HCT116 (cell line): ENCODE results near the gene SCGB1A1. TPM values are rescaled to one million over a fixed set of nuclear protein-coding genes. Genes with fewer than 3 reads are reported as not detected.
"Not testable (repeated sequence)": the region's sequence is repeated elsewhere in the genome, so short reads cannot be mapped to it uniquely, and the experiment has no call there.

Source experiments
- ATAC-seq: fragments of 200-7000 bp; cut with Tn5 transposase; 2 replicates; pipeline ENCODE4 v1.9.1; 2020; ENCODE audit warnings: mild to moderate bottlenecking, moderate library complexity
- BruUV-seq: library from RNA; stranded (reverse); fragments of 400-500 nt; replicated peaks from 2 replicates; lab custom pipeline; 2021; lab: Mats Ljungman, UMichigan
- CTCF ChIA-PET: fragments of 300-600 bp; sonication (Branson Sonifier 250); formaldehyde crosslinking; loops from one replicate; lab custom pipeline; 2021; ENCODE audit warnings: antibody characterized with exemption; lab: Charles Lee
- POLR2A ChIA-PET: fragments of 300-600, 350-600 bp; sonication (Branson Sonifier 250); formaldehyde crosslinking; loops from one replicate; lab custom pipeline; 2021; ENCODE audit warnings: antibody characterized with exemption; lab: Charles Lee
- RAD21 ChIA-PET, 2 experiments: fragments of 300-600 bp; sonication (Branson Sonifier 250); formaldehyde crosslinking; loops; one replicate each; lab custom pipeline; 2023; ENCODE audit warnings: low total read pairs in 2 of 2; ENCODE audit not compliant: uncharacterized antibody in 2 of 2, unreplicated experiment in 2 of 2, low non-redundant PET in 1 of 2; lab: Charles Lee
- DNase-seq: peaks from one replicate; pipeline ENCODE4 v3.0.0-alpha.2; 2010; ENCODE audit warnings: low read depth, low spot score
- H2AFZ ChIP-seq: fragments of 200-600 bp; shearing (Covaris generic), sonication (generic); 2 replicates; pipeline ENCODE4 v1.6.1; 2017; ENCODE audit warnings: low read depth, mixed run types, mixed read lengths, antibody characterized with exemption, low read length; ENCODE audit not compliant: poor library complexity, severe bottlenecking
- H3K27ac ChIP-seq: 2 replicates; pipeline ENCODE4 v1.5.1; 2012; ENCODE audit warnings: low read depth, low read length
- H3K27me3 ChIP-seq: fragments of 200-600 bp; sonication (generic); 2 replicates; pipeline ENCODE4 v1.6.1; 2016; ENCODE audit warnings: mixed run types, low read length, mixed read lengths; ENCODE audit not compliant: insufficient read depth
- H3K36me3 ChIP-seq, 2 experiments: fragments of 200-500 bp in 1 of 2; fragments of 200-600 bp in 1 of 2; sonication (Bioruptor generic) in 1 of 2; sonication (generic) in 1 of 2; 2 replicates each; pipeline versions ENCODE4 v1.5.1 to v1.6.1; 2014 to 2016; ENCODE audit warnings: low read length in 2 of 2, inconsistent platforms in 1 of 2, mixed read lengths in 1 of 2, mixed run types in 1 of 2; ENCODE audit not compliant: insufficient read depth in 2 of 2, control insufficient read depth in 1 of 2
- H3K4me1 ChIP-seq, 2 experiments: fragments of 200-600 bp in 1 of 2; sonication (generic) in 1 of 2; 2 replicates each; pipeline versions ENCODE4 v1.5.1 to v1.6.1; 2012 to 2017; ENCODE audit warnings: low read length in 2 of 2, inconsistent platforms in 1 of 2, mild to moderate bottlenecking in 1 of 2, mixed read lengths in 1 of 2, mixed run types in 1 of 2, moderate library complexity in 1 of 2; ENCODE audit not compliant: insufficient read depth in 2 of 2, control insufficient read depth in 1 of 2
- H3K4me2 ChIP-seq: fragments of 200-600 bp; sonication (generic); 2 replicates; pipeline ENCODE4 v1.6.1; 2017; ENCODE audit warnings: mixed run types, low read length, mixed read lengths
- H3K4me3 ChIP-seq, 2 experiments: fragments of 200-600 bp in 1 of 2; sonication (generic) in 1 of 2; replicated peaks in 1 of 2; 2 replicates each; pipeline ENCODE4 v1.5.1; 2011 to 2016; ENCODE audit warnings: low read length in 2 of 2, control low read depth in 1 of 2, low read depth in 1 of 2, mild to moderate bottlenecking in 1 of 2, mixed read lengths in 1 of 2, mixed run types in 1 of 2
- H3K79me2 ChIP-seq: fragments of 200-600 bp; sonication (generic); 2 replicates; pipeline ENCODE4 v1.6.1; 2017; ENCODE audit warnings: mild to moderate bottlenecking, mixed run types, low read length, moderate library complexity, mixed read lengths; ENCODE audit not compliant: insufficient read depth
- H3K9ac ChIP-seq: fragments of 200-600 bp; sonication (generic); 2 replicates; pipeline ENCODE4 v1.6.1; 2016; ENCODE audit warnings: low read length, mixed read lengths
- H3K9me2 ChIP-seq: fragments of 200-600 bp; sonication (generic), shearing (Covaris generic); 2 replicates; pipeline ENCODE4 v1.6.1; 2017; ENCODE audit warnings: mixed run types, mild to moderate bottlenecking, moderate library complexity; ENCODE audit not compliant: insufficient read depth
- H3K9me3 ChIP-seq, 2 experiments: fragments of 200-500 bp in 1 of 2; fragments of 200-600 bp in 1 of 2; sonication (Bioruptor generic) in 1 of 2; sonication (generic) in 1 of 2; 2 replicates each; pipeline ENCODE4 v1.6.1; 2014 to 2017; ENCODE audit warnings: low read length in 2 of 2, mixed read lengths in 2 of 2, inconsistent platforms in 1 of 2, low read depth in 1 of 2, mild to moderate bottlenecking in 1 of 2, mixed run types in 1 of 2, moderate library complexity in 1 of 2; ENCODE audit not compliant: control insufficient read depth in 1 of 2, insufficient read depth in 1 of 2
- H4K20me1 ChIP-seq: fragments of 200-600 bp; sonication (generic), shearing (Covaris generic); 2 replicates; pipeline ENCODE4 v1.6.1; 2017; ENCODE audit warnings: mixed run types, mild to moderate bottlenecking, moderate library complexity; ENCODE audit not compliant: insufficient read depth
- CTCF ChIP-seq, 3 experiments: fragments of 200-600 bp in 1 of 3; sonication (generic) in 1 of 3; IDR thresholded peaks in 2 of 3; conservative IDR thresholded peaks in 1 of 3; 2 replicates each; pipeline ENCODE4 v1.5.1; 2012 to 2017; ENCODE audit warnings: low read depth in 2 of 3, low read length in 2 of 3, antibody characterized with exemption in 1 of 3, borderline replicate concordance in 1 of 3, control low read depth in 1 of 3, mild to moderate bottlenecking in 1 of 3, mixed read lengths in 1 of 3, mixed run types in 1 of 3, moderate library complexity in 1 of 3; ENCODE audit not compliant: insufficient read depth in 1 of 3
- RAD21 ChIP-seq: IDR thresholded peaks from 2 replicates; pipeline ENCODE4 v1.6.1; 2012; ENCODE audit warnings: low read depth, mild to moderate bottlenecking
- ZBTB33 ChIP-seq: IDR thresholded peaks from 2 replicates; pipeline ENCODE4 v1.6.1; 2011; ENCODE audit warnings: mild to moderate bottlenecking, low read length, moderate library complexity; ENCODE audit not compliant: insufficient replicate concordance; ENCODE audit errors: extremely low read depth
- intact Hi-C: fragments of 100-400 bp; cut with micrococcal nuclease; formaldehyde crosslinking; loops from 2 replicates; pipeline ENCODE4 v1.10.0; 2022
- total RNA-seq: library from RNA; stranded (reverse); gene quantifications from one replicate; pipeline ENCODE4 v1.2.1, GENCODE V29; 2021; ENCODE audit not compliant: unreplicated experiment

Gene SCGB1A1
- total RNA-seq, 1 experiment from 2014 or later, result 2.0 TPM

GRCh38 chr11:62380821-62381245 is 38.0 kb upstream of the SCGB1A1 start:
- POLR2A ChIA-PET, result not testable (repeated sequence)
- intact Hi-C loops, result loop anchor here (2.0 to 5.0 kb wide), 2 partner anchors 162 to 181 kb away; no protein-coding TSS in a partner anchor

More at GRCh38 chr11:62380821-62381245, 38.0 kb upstream of the SCGB1A1 start:
- BruUV-seq, H3K9me3 ChIP-seq, H3K27me3 ChIP-seq, H4K20me1 ChIP-seq: not testable (repeated sequence)
- DNase-seq, result peak; percentile 55
- ATAC-seq, result peak; percentile 99
- peak overlapping the region; percentile 54 for H3K4me2 ChIP-seq
- TF ChIP-seq ZBTB33, result peak; percentile 35
- TF ChIP-seq RAD21, result peak; percentile 92
- peak; percentile 59 to 93 (median 72) for TF ChIP-seq CTCF (IDR thresholded peaks at IDR 0.05 in 2 of 3, conservative IDR thresholded peaks at IDR 0.05 in 1 of 3; ENCODE audit: borderline replicate concordance in 1 of 3, insufficient read depth in 1 of 3, low read depth in 2 of 3, low read length in 2 of 3)
- TF ChIP-seq, all 23 proteins: peak for 3; not testable (repeated sequence) for 20
- ChIA-PET RAD21 (interaction anchor here in 1 of 2 experiments (0.9 kb wide), 1 partner anchor 12 kb away, joined by 3 read pairs; no protein-coding TSS in a partner anchor), CTCF (interaction anchor here (0.9 to 1.9 kb wide), 3 partner anchors 12 to 77 kb away, joined by 3 to 5 read pairs (median 3); no protein-coding TSS in a partner anchor)
- not testable (repeated sequence) for H3K79me2 ChIP-seq, H3K36me3 ChIP-seq, H2AFZ ChIP-seq, H3K4me3 ChIP-seq, H3K9ac ChIP-seq, H3K9me2 ChIP-seq, H3K27ac ChIP-seq, H3K4me1 ChIP-seq
